A549 (cell line): ENCODE measurements around the gene PLA2G4A.

Source experiments
- CHD2 ChIP-seq: fragments of 150-350 bp; IDR thresholded peaks from 2 replicates; pipeline ENCODE4 v1.6.1; 2014; ENCODE audit warnings: low read length; ENCODE audit not compliant: partially characterized antibody
- CTCF ChIP-seq: fragments of >200 bp; sonication (Bioruptor Twin); formaldehyde crosslinking; IDR thresholded peaks from 3 replicates; pipeline ENCODE4 v1.5.1; 2016
- EP300 ChIP-seq, 2 experiments: fragments of >200 bp; sonication (Bioruptor Twin); formaldehyde crosslinking; IDR thresholded peaks; 2 replicates in 1 of 2; 3 replicates in 1 of 2; pipeline ENCODE4 v1.6.1; 2016 to 2017
- JUN ChIP-seq, 2 experiments: fragments of >200 bp; sonication (Bioruptor Twin); formaldehyde crosslinking; IDR thresholded peaks; 2 replicates in 1 of 2; 3 replicates in 1 of 2; pipeline ENCODE4 v1.6.1; 2016 to 2017
- KDM5A ChIP-seq: fragments of 200-600 bp; sonication (generic); IDR thresholded peaks from 2 replicates; pipeline ENCODE4 v1.6.1; 2016; ENCODE audit warnings: antibody characterized with exemption, mild to moderate bottlenecking
- POLR2A ChIP-seq: IDR thresholded peaks from 2 replicates; pipeline ENCODE4 v1.6.1; 2012; ENCODE audit warnings: mild to moderate bottlenecking, low read length
- USF2 ChIP-seq: fragments of 450-650 bp; IDR thresholded peaks from 2 replicates; pipeline ENCODE4 v1.6.1; 2014; ENCODE audit warnings: antibody characterized with exemption
- ZFP36 ChIP-seq: fragments of 450-650 bp; IDR thresholded peaks from 2 replicates; pipeline ENCODE4 v1.6.1; 2014; ENCODE audit warnings: borderline replicate concordance; ENCODE audit not compliant: partially characterized antibody
- ZNF302 ChIP-seq: fragments of 250-450 bp; sonication (Bioruptor Pico); IDR thresholded peaks from 2 replicates; pipeline ENCODE4 v1.9.0; 2021; ENCODE audit warnings: inconsistent platforms, mild to moderate bottlenecking, moderate library complexity

GRCh38 chr1:187032316-187032981 lies 203.7 kb downstream of the PLA2G4A start:
- TF ChIP-seq CTCF (no peak), ZNF302 (CRISPR knock-in tag) (no peak), CHD2 (no peak), JUN (IDR thresholded peaks at IDR 0.05) (no peak), ZFP36 (no peak), POLR2A (no peak), KDM5A (no peak), EP300 (IDR thresholded peaks at IDR 0.05) (no peak), USF2 (no peak)
